ENCODE results near the gene PEF1. TPM values are rescaled to one million over a fixed set of nuclear protein-coding genes. Genes with fewer than 3 reads are reported as not detected.

The PEF1 gene
- total and polyA plus RNA-seq, 2 donors (not counting 1 experiment from before 2014, with no cell fraction given) = 36.7 to 49.4 TPM

- H3K9me3 ChIP-seq (ENCODE audit: control extremely low read depth in 1 of 3, control insufficient read depth in 2 of 3, insufficient read depth in 1 of 3, low read length in 2 of 3) = no peaks in the 10 kb centered on the region
- peaks cover 5% of the 10 kb centered on the region for H3K4me1 Mint-ChIP-seq
- ChIA-PET CTCF (no interaction called here), POLR2A (no interaction called here)
- H3K4me3 ChIP-seq (ENCODE audit: control extremely low read depth in 1 of 5, extremely low read depth in 1 of 5, insufficient read depth in 1 of 5, low read depth in 2 of 5, low read length in 4 of 5) = no peak overlapping the region
- H3K4me1 ChIP-seq (ENCODE audit: control insufficient read depth in 2 of 2, insufficient read depth in 2 of 2, low read length in 2 of 2) = peaks cover 0 to 7% of the 10 kb centered on the region in 2 donors
- H3K4me2 ChIP-seq (replicated peaks; ENCODE audit: low read depth, low read length, poor library complexity, severe bottlenecking) = no peak overlapping the region
- H3K27me3 Mint-ChIP-seq = peaks cover 30% of the 10 kb centered on the region
- WGBS (ENCODE audit: insufficient coverage) = 75% methylated on average over 11 of the region's 11 CpGs
- no peaks in the 10 kb centered on the region for H4K20me1 ChIP-seq (ENCODE audit: control insufficient read depth, insufficient read depth, low read length, poor library complexity, severe bottlenecking)
- no peaks in the 10 kb centered on the region for H3K79me2 ChIP-seq (ENCODE audit: control insufficient read depth, insufficient read depth, low read length)
- H3K4me3 Mint-ChIP-seq = no peak overlapping the region
- no peak overlapping the region for H3K27ac ChIP-seq (ENCODE audit: low read length in 2 of 2)
- H3K27ac Mint-ChIP-seq = no peak overlapping the region
- H3K36me3 ChIP-seq (replicated peaks in 1 of 2; ENCODE audit: control extremely low read depth in 1 of 2, control insufficient read depth in 1 of 2, extremely low read depth in 1 of 2, insufficient read depth in 2 of 2, low read length in 1 of 2) = no peaks in the 10 kb centered on the region
- intact Hi-C loops (cut with micrococcal nuclease) = no loop called here
- TF ChIP-seq EZH2 (IDR thresholded peaks at IDR 0.05; ENCODE audit: borderline replicate concordance, insufficient read depth, low read depth, low read length, poor library complexity, severe bottlenecking) = no peak
- TF ChIP-seq CTCF (IDR thresholded peaks at IDR 0.05) = no peak
- H3K9me3 Mint-ChIP-seq (ENCODE audit: insufficient read depth) = no peaks in the 10 kb centered on the region
- no peak overlapping the region for H2AFZ ChIP-seq (ENCODE audit: insufficient read depth, low read depth, low read length, poor library complexity, severe bottlenecking)
- DNase-seq = no peak
- peaks cover 0 to 19% (median 0%) of the 10 kb centered on the region in 4 experiments for H3K27me3 ChIP-seq (replicated peaks in 1 of 4; ENCODE audit: control extremely low read depth in 1 of 4, control insufficient read depth in 3 of 4, insufficient read depth in 4 of 4, low read length in 3 of 4)
- H3K9ac ChIP-seq (ENCODE audit: low read length) = no peak overlapping the region
- no peak for ATAC-seq (ENCODE audit: low read depth)
These were observed 39.3 kb upstream of the PEF1 start for GRCh38 chr1:31683997-31684396.

GRCh38 chr1:31681415-31681814, 36.7 kb upstream of the PEF1 start:
- ChIA-PET POLR2A (no interaction called here), CTCF (no interaction called here)
- intact Hi-C loops (cut with micrococcal nuclease) = no loop called here
- H3K4me3 Mint-ChIP-seq = no peak overlapping the region
- H3K27ac Mint-ChIP-seq = no peak overlapping the region
- peaks cover 0 to 20% (median 0%) of the 10 kb centered on the region in 4 experiments for H3K27me3 ChIP-seq (replicated peaks in 1 of 4; ENCODE audit: control extremely low read depth in 1 of 4, control insufficient read depth in 3 of 4, insufficient read depth in 4 of 4, low read length in 3 of 4)
- H3K9me3 Mint-ChIP-seq (ENCODE audit: insufficient read depth) = no peaks in the 10 kb centered on the region
- H3K36me3 ChIP-seq (replicated peaks in 1 of 2; ENCODE audit: control extremely low read depth in 1 of 2, control insufficient read depth in 1 of 2, extremely low read depth in 1 of 2, insufficient read depth in 2 of 2, low read length in 1 of 2) = no peaks in the 10 kb centered on the region
- no peaks in the 10 kb centered on the region for H3K9me3 ChIP-seq (ENCODE audit: control extremely low read depth in 1 of 3, control insufficient read depth in 2 of 3, insufficient read depth in 1 of 3, low read length in 2 of 3)
- 72% methylated on average over 8 of the region's 9 CpGs for WGBS (ENCODE audit: insufficient coverage)
- H3K4me3 ChIP-seq (ENCODE audit: control extremely low read depth in 1 of 5, extremely low read depth in 1 of 5, insufficient read depth in 1 of 5, low read depth in 2 of 5, low read length in 4 of 5) = no peak overlapping the region
- ATAC-seq (ENCODE audit: low read depth) (no peak), DNase-seq (no peak)
- H3K79me2 ChIP-seq (ENCODE audit: control insufficient read depth, insufficient read depth, low read length) = no peaks in the 10 kb centered on the region
- H3K4me2 ChIP-seq (replicated peaks; ENCODE audit: low read depth, low read length, poor library complexity, severe bottlenecking) = no peak overlapping the region
- no peak overlapping the region for H3K27ac ChIP-seq (ENCODE audit: low read length in 2 of 2)
- no peaks in the 10 kb centered on the region for H4K20me1 ChIP-seq (ENCODE audit: control insufficient read depth, insufficient read depth, low read length, poor library complexity, severe bottlenecking)
- TF ChIP-seq CTCF (IDR thresholded peaks at IDR 0.05) = no peak
- TF ChIP-seq EZH2 (IDR thresholded peaks at IDR 0.05; ENCODE audit: borderline replicate concordance, insufficient read depth, low read depth, low read length, poor library complexity, severe bottlenecking) = no peak
- H3K4me1 Mint-ChIP-seq = no peaks in the 10 kb centered on the region
- H2AFZ ChIP-seq (ENCODE audit: insufficient read depth, low read depth, low read length, poor library complexity, severe bottlenecking) = no peak overlapping the region
- no peak overlapping the region for H3K9ac ChIP-seq (ENCODE audit: low read length)
- peaks cover 29% of the 10 kb centered on the region for H3K27me3 Mint-ChIP-seq
- no peaks in the 10 kb centered on the region for H3K4me1 ChIP-seq (ENCODE audit: control insufficient read depth in 2 of 2, insufficient read depth in 2 of 2, low read length in 2 of 2)
